NB4 (cell line): Measurements from ENCODE around the gene RPTOR.

Experiments
- DNase-seq: peaks from one replicate; pipeline ENCODE4 v3.0.0; 2010; ENCODE audit warnings: low read depth
- H3K4me3 ChIP-seq: one replicate; pipeline ENCODE4 v1.5.1; 2011; ENCODE audit warnings: mild to moderate bottlenecking, low read depth, low read length, moderate library complexity
- CTCF ChIP-seq: IDR thresholded peaks from one replicate; pipeline ENCODE4 v1.5.1; 2012; ENCODE audit warnings: low read depth, low read length
- MAX ChIP-seq: IDR thresholded peaks from 2 replicates; pipeline ENCODE4 v1.6.1; 2011; ENCODE audit warnings: low read depth, low read length
- MYC ChIP-seq: IDR thresholded peaks from 2 replicates; pipeline ENCODE4 v1.6.1; 2011; ENCODE audit warnings: low read depth, low read length
- POLR2A ChIP-seq: IDR thresholded peaks from 2 replicates; pipeline ENCODE4 v1.6.1; 2011; ENCODE audit warnings: mild to moderate bottlenecking; ENCODE audit not compliant: insufficient read length; ENCODE audit errors: extremely low read depth

The RPTOR gene

GRCh38 chr17:81015136-81015535, 470.5 kb downstream of the RPTOR start:
- TF ChIP-seq POLR2A, result no peak
- no peak for TF ChIP-seq MAX
- TF ChIP-seq MYC, result no peak
- TF ChIP-seq CTCF, result no peak
- H3K4me3 ChIP-seq, result no peak overlapping the region
- DNase-seq, result no peak
